NCI-H1105 treated with DMSO at 0.1 percent for 48 hours (cell line): ENCODE results near the gene RADIL.
"Not testable (repeated sequence)": the region's sequence is repeated elsewhere in the genome, so short reads cannot be mapped to it uniquely, and the experiment has no call there.

Experiments
- DNase-seq: peaks from one replicate; lab custom pipeline; 2025; lab: John Stamatoyannopoulos, UW

Gene RADIL

DNA sequence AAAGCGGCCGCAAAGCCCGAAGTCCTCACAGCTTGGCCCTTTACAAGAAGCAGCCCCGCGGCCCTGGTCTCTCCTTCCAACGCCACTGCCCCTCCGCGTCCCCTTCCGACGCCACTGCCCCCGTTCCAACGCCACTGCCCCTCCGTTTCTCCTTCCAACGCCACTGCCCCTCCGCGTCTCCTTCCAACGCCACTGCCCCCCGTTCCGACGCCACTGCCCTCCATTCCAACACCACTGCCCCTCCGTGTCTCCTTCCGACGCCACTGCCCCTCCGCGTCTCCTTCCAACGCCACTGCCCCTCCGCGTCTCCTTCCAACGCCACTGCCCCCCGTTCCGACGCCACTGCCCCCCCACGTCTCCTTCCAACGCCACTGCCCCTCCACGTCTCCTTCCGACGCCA, 75.0 kb downstream of the RADIL start:
- no peak for DNase-seq

DNA sequence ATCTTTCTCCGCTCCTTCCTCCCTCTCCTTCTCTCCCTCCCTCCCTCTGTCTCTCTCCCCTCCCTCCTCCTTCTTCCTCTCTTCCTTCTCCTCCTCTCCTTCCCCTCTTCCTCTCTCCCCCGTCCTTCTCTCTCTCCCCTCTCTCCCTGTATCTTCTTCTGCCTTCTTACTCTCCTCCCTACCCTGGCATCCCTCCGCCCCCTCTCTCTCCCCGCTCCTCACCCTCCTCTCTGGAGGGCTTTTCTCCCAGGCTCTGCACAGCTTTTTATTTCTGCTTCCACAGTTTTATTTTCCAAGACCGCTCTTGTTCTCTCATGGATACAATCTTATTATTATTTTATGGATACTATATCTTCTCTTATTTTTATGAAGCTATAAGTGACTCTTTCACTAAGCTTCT, 75.5 kb downstream of the RADIL start:
- DNase-seq: no peak

DNA sequence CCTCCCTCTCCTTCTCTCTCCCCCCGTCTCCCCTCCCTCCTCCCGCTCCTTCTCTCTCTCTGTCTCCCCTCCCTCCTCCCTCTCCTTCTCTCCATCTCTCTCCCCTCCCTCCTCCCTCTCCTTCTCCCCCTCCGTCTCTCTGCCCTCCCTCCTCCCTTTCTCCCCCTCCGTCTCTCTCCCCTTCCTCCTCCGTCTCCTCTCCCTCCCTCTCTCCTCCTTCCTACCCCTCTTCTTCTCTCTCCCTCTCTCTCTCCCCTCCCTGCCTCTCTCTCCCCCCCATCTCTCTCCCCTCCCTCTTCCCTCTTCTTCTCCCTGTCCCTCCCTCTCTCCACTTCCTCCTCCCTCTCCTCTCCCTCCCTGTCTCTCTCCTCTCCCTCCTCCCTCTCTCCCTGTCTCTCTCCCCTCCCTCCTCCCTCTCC, 75.9 kb downstream of the RADIL start:
- DNase-seq: no peak

DNA sequence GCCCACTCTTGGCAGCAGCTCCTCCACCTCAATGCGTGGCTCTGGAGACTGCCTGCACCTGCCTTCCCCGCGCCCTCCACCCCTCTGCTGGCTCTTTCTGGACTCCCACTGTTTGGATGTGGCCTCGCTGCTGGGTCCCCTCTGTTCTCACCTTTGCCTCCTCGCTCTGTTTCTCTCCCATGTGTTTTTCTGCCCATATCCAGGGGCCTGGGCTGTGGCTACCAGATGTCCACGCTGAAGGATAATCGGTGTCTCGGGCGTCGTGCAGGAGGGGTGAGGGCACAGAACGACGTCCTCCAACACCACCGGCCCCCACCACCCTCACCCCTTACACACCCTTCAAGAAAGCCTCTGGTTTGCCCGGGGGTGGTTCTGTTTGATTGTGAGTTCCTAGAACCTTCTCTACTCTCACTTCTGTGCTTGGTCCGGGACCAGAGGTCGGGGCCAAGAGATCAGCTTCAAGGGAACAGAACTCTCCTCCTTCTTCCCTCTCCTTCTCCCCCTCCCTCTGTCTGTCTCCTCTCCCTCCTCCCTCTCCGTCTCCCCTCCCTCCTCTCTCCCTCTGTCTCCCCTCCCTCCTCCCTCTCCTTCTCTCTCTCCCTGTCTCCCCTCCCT, 76.4 kb downstream of the RADIL start:
- no peak for DNase-seq

DNA sequence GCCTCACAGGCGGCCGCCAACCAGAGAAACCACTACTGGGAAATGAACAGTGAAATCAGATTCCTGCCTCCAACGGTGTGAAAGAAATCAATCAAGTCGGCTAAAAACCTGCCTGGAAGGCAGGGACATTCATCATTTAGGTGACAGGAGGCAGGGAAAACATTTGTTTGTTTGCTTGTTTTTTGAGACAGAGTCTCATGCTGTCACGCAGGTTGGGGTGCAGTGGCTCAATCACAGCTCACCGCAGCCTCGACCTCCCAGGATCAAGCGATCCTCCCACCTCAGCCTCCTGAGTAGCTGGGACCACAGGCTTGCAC, 77.6 kb downstream of the RADIL start:
- no peak for DNase-seq

DNA sequence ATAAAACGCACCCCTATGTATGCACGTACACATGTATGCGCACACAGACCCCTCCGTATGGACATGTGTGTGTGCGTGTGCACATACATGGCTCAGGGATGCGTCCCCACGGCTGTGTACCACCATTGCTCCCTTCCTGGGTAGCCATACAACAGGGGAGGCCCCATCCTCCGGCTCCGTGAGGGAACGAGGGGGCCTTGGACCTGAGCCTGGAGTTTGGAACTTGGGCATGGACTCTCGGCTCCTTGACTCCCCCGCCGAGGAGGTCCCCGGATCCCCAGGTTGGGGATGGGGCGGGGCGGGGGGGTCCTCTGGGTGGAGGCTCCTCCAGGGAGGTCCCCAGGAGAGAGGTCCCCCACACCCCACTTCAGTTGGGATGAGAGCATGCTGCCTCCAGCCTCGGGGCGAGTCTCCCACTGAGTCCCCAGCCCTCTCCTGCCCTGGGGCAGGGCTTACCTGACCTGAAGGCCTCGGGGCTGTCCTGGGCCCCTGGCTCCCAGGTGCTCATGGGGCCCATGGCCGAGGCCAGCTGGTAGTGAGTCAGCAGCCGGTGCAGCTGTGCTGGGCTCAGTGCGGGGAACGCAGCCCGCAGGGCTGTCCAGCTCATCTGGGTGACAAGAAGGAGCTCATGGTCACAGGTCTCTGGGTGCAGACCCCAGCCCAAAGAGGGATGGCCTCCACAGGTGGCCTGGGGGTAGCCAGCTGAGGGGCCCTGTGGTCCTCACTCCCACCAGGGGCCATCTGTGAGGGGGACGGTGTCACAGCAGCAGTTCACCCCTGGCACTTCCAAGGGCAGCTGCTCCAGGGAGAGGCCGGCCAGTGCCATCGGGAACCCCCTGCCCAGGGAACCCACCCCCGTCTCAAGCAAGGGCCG, 78.2 kb downstream of the RADIL start:
- DNase-seq: no peak

DNA sequence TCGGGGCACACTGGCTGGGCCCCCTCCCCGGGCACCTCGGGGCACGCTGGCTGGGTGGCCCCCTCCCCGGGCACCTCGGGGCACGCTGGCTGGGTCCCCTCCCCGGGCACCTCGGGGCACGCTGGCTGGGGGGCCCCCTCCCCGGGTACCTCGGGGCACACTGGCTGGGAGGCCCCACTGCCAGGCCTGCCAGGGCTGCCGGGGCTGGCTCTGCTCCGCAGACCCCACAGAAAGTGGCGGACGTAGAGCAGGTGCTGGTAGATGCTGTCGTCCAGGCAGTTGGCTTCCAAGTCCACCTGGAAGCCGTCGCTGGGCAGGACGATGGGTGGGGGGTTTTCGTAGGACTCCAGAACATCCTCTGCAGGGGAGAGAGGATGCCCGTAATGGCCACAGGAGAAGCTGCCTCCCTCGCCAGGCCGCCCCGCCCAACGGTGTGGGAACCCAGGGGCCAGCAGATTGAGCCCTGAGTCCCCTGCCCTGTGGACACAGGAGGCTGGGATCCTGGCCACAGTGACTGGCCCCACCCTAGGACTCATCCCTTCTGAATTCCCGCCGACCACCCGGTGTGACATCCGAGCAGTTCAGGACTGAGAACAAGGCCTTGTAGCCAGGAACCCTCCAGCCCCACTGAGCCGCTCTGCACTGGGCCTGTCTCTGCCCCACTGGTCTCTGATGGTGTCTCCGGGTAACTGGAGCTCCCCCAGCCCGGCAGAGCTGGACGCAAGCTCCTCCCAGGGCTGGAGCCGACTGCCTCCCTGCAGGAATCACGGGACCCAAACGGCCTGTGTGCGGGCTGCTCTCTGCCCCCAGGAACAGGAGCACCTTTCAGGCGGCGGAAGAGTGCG, 79.9 kb downstream of the RADIL start:
- no peak for DNase-seq

DNA sequence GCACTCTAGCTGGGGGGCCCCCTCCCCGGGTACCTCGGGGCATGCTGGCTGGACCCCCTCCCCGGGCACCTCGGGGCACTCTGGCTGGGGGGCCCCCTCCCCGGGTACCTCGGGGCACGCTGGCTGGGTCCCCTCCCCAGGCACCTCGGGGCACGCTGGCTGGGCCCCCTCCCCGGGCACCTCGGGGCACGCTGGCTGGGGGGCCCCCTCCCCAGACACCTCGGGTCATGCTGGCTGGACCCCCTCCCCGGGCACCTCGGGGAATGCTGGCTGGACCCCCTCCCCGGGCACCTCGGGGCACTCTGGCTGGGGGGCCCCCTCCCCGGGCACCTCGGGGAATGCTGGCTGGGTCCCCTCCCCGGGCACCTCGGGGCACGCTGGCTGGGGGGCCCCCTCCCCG, 80.9 kb downstream of the RADIL start:
- DNase-seq: not testable (repeated sequence)

DNA sequence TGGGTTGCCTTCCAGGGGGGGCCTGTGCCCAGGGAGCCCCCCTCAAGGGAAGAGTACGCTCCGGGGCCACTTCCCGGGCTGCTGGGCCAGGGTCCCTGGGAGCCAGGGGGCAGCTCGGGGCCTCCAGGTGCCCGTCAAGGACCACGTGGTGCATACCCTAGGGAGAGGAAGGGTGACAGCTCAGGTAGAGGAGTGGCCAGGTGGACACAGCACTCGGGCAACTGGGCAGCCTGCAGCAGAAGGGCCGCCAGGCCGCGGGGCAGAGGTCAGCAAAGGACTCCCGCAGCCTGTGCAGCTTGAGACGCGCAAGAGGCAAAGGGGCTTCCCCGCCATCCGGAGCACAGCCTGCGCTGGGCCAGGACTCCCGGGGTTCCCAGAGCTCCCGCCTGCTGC, 81.7 kb downstream of the RADIL start:
- no peak for DNase-seq

DNA sequence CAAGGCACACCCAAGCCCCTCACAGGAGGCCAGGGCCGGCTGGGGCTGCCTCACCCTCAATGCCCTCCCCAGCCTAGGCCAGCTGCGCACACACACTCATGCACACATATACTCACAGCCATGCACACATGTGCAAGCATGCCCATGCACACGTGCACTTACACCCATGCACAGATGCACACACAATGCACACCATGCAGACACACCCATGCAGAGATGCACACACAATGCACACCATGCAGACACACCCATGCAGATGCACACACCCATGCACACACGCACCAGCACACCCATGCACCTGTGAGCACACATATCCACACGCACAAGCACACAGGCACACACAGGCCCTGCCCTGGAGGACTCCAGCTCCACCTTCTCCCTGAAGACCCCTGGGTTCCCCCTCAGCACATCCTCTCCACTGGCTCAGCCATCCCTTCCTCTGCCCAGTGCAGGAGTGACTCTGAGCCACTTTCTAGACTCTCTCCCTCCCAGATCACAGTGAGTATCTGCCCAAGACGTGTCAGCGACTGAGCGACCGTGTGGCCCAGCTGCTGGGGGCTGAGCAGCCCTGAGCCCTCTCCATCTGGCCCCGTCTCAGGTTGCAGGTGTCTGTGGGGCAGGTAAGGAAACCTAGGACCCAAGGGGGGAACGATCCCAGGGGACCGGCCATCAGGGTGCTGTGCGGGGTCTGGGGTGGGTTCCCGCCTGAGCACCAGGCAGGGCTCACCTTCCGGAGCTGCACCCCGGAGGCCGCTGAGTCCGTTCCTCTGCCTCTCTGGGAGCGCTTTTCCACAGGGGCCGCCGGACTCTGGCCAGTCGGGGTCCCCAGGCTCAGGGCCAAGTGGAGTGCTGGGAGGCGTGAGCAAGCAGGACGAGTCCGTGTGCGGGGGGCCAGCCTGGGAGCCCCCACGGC, 82.3 kb downstream of the RADIL start:
- no peak for DNase-seq

DNA sequence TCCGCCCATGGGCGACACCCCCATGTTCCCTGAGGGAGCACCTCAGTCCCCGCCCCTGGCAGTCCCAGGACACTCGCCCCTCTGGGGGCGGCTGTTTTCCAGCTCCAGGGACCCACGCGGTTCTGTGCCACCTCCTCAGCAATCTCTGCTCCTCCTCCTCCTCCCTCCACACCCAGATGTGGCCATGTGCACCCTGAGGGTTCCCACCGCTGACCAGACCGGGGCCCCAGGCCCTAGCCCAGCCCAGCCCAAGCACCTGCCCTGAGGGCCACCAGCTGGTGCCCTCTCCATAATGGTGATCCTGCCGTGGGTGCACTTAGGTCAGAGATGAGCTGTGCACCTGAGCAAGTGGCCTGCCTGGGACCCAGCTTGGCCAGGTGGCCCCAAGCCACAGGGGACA, 83.0 kb downstream of the RADIL start:
- no peak for DNase-seq

DNA sequence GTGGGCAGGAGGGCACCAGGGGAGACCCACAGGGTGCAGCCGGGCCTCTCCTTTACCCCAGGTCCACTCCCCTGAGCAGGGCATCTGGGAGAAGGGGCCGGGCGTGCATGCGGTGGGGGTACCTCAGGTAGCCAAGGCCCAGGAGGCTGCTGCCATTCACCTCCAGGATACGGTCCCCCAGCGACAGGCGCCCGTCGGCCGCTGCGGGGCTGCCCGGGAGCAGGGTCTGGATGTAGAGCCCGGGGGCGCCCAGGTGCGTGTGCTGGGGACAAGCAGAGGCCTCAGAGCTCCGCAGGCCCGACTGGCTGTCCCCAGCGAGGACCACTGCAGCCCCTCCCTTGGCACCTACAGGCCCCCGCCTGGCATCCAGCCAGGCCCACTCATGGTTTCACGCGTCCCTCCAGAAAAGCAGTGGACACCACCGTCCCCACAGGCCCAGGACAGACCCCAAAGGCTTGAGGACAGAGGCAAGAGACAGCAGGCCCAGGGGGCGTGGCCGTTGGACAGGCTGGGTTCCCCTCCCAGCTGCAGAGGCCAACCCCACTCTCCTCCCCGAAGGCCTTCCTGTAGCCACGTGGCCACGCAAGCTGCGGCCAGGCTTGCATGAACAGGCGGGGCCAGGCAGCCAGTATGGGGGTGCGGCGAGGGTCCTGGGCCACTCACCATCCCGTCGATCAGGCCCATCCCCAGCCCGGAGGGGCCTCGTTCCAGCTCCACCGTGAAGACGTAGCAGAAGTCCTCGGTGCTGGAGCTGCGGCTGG, 83.8 kb downstream of the RADIL start:
- no peak for DNase-seq

DNA sequence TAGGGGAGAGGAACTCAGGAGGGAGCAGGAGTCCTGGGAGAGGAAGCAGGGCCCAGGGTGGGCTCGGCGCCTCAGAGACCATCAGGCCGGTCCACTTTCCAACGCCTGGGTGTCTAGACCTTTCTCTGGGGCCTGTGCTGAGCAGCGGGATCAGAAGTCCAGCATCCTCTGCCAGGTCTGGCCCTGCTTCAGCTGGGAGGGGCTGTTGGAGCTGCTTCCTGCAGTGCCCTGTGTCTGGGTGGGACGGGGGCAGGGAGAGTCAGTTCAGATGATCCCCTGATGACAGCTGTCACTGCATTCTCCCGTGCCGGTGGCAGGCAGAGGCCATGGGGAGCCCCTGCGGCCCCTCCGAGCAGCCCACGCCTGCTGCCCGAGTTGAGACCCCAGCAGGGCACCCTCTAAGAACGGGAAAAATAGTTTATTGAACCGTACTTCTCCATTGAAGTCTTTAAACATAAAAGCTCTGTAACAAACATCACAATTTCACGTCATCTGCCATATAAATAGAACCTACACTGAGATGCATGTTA, 84.7 kb downstream of the RADIL start:
- no peak for DNase-seq

DNA sequence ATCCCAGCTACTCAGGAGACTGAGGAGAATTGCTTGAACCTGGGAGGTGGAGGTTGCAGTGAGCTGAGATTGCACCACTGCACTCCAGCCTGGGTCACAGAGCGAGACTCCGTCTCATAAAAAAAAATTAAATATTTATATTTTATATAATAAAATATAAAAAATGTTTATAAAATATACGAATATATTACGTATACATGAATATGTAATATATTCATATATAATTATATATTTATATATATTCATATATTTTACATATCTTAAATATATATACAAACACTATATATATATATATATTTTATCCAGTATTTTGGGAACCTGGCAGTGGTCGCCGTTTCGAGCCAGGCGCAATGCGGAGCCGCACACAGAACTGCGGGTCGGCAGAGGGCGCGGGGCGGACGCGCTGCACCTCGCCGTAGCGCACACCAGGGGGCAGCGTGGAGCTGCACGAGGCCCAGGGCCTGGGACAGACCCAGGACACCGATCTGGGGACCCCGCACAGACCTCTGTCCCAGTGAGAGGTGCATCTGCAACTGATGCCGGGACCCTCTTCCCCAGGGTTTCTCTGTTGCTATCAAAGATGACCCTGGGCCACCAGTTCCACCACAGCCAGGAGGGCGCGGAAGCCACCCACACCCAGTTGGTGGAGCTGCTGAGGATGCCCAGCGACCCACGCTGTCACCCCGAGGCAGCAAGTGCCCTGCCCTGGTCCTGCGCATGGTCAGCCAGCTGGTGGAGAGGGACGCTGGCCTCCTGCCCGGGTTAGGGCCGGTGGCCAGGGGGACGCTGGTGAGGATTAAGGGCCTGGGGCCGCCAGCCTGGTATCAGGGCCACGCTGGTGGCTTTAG, 85.4 kb downstream of the RADIL start:
- peak; percentile 7 for DNase-seq

DNA sequence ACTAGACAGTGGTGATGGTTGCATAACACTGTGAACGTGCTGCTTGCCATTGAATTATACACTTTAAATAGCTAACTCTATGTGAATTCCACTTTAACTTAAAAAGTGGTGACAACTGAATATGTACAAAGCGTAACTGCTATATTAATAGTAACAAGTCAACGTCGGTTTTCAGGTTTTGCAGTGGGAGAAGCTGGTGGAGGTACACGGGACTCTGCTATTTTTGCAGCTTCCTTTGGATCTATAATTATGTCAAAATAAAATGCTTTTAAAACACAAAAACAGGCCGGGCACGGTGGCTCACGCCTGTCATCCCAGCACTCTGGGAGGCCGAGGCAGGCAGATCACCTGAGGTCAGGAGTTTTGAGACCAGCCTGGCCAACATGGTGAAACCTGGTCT, 87.1 kb downstream of the RADIL start:
- no peak for DNase-seq

DNA sequence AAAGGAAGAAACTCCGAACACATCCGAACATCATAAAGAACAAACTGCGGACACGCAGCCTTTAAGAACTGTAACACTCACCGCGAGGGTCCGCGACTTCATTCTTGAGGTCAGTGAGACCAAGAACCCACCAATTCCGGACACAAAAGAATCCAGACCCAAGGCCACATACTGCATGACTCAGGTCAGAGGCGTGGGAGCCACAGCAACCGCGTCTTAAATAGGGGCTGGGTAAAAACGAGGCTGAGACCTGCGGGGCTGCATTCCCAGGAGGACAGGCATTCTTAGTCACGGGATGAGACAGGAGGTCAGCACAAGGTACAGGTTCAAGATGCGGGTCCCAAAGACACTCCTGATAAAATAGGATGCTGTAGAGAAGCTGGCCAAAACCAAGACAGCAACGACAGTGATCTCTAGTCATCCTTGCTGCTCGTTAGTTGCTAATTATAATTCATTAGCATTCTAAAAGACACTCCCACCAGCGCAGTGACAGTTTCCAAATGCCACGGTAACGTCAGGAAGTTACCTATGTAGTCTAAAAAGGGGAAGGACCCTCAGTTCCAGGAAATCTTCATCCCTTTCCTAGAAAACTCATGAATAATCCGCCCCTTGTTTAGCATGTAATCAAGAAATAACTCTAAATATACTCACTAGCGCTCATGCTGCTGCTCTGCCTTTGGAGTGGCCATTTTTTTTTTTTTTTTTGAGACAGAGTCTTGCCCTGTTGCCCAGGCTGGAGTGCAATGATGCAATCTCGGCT, 88.7 kb downstream of the RADIL start:
- DNase-seq: no peak

DNA sequence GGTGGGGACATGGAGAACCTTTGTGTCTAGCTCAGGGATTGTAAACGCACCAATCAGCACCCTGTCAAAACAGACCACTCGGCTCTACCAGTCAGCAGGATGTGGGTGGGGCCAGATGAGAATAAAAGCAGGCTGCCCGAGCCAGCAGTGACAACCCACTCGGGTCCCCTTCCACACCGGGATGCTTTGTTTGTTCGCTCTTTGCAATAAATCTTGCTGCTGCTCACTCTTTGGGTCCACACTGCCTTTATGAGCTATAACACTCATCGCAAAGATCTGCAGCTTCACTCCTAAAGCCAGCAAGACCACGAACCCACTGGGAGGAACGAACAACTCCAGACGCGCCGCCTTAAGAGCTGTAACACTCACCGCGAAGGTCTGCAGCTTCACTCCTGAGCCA, 89.3 kb downstream of the RADIL start:
- DNase-seq: not testable (repeated sequence)

DNA sequence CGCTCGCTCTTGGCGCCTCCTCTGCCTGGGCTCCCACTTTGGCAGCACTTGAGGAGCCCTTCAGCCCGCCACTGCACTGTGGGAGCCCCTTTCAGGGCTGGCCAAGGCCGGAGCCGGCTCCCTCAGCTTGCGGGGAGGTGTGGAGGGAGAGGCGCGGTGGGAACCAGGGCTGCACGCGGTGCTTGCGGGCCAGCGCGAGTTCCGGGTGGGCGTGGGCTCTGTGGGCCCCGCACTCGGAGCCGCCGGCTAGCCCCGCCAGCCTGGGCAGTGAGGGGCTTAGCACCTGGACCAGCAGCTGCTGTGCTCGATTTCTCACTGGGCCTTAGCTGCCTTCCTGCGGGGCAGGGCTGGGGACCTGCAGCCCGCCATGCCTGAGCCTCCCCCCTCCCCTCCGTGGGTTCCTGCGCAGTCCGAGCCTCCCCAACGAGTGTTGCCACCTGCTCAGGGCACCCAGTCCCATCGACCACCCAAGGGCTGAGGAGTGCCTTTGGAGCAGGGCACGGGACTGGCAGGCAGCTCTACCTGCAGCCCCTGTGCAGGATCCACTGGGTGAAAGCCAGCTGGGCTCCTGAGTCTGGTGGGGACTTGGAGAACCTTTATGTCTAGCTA, 90.0 kb downstream of the RADIL start:
- not testable (repeated sequence) for DNase-seq
